Mammary epithelial cell (primary cell): ENCODE results near the gene SLC38A1.
"Not testable (repeated sequence)": the region's sequence is repeated elsewhere in the genome, so short reads cannot be mapped to it uniquely, and the experiment has no call there.

Experiments used
- CTCF ChIP-seq, 2 donors: IDR thresholded peaks in 1 of 2; conservative IDR thresholded peaks in 1 of 2; 2 replicates each; pipeline ENCODE4 v1.5.1; 2011 to 2012; ENCODE audit warnings: inconsistent platforms in 2 of 2, low read length in 2 of 2, mild to moderate bottlenecking in 2 of 2, control low read depth in 1 of 2, low read depth in 1 of 2; ENCODE audit not compliant: insufficient read depth in 1 of 2; ENCODE audit errors: extremely low read depth in 1 of 2
- EZH2 ChIP-seq: IDR thresholded peaks from 2 replicates; pipeline ENCODE4 v1.6.1; 2012; ENCODE audit warnings: low read length, inconsistent platforms, borderline replicate concordance

- TF ChIP-seq CTCF (conservative IDR thresholded peaks at IDR 0.05 in 1 of 2, IDR thresholded peaks at IDR 0.05 in 1 of 2; ENCODE audit: extremely low read depth in 1 of 2, insufficient read depth in 1 of 2, low read depth in 1 of 2, low read length in 2 of 2); EZH2: not testable (repeated sequence)
Measured at GRCh38 chr12:46291953-46292352, 23.1 kb upstream of the SLC38A1 start.
